HFF-Myc (cell line): Measurements from ENCODE around the gene TENM4.
A peak's percentile ranks its signal among the peaks of the same experiment; 100 is the strongest.

ENCODE experiments used
- DNase-seq: peaks from one replicate; pipeline ENCODE4 v3.0.0-alpha.2; 2011; ENCODE audit warnings: low read depth; ENCODE audit errors: extremely low read depth
- H3K4me3 ChIP-seq: replicated peaks from 2 replicates; pipeline ENCODE4 v1.5.1; 2011; ENCODE audit warnings: low read depth, mild to moderate bottlenecking, control low read depth, low read length
- CTCF ChIP-seq: IDR thresholded peaks from 2 replicates; pipeline ENCODE4 v1.5.1; 2012; ENCODE audit warnings: mild to moderate bottlenecking, low read depth, low read length, control low read depth; ENCODE audit errors: missing control alignments

TENM4 gene

DNA sequence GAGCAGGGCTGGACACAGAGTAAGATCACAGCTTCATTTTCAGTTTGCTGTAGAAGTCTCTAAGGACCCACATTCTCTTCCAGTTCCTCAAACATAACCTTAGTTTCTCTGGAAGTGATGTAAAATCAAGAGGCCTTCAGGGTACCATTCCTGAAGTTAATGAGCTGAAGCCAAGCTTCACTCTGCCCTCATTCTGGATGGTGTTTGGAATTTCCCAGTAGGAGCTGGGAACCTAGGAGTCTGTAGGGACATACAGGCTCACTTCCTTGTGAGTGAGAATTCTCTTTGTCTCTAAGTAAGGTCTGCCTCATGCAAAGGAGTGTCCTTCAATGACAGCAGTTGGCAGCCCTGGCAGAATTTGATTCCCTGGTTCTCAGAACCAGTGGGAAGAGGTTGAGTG is 723.8 kb downstream of the TENM4 start:
- H3K4me3 ChIP-seq: no peak overlapping the region
- no peak for TF ChIP-seq CTCF
- no peak for DNase-seq

DNA sequence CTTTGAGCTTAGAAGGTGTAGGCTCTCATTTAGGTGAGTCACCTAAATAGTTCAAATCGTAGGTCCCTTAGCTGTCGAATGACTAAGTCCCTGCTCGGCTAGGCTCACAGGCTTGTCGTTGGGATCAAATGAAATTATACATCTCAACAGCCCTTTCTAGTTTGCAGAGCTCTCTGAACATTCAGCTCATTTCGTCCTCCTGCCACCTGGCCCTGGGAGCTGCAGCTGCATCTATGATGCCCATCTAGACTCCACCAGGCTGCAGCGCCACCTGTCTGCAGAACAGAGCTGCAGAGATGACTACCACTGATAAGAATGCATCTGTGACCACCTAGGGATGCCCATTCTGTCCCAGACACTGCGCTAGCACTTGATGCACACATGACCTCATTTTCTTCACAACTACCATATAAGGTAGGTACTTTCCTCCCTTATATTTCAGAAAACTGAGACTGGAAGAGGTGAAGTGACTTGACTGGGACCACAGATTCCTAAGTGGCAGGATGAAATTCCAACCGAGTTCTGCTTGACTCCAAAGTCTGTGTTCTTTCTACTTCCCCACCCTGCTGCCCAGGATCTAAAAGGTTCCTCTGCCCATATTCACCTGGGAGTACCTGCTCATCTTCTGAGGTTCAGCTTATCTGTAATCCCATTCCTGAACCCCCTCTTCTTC is 725.1 kb downstream of the TENM4 start:
- no peak overlapping the region for H3K4me3 ChIP-seq
- peak; percentile 85 for TF ChIP-seq CTCF
- DNase-seq: peak; percentile 77

- TF ChIP-seq CTCF: no peak
- DNase-seq: no peak
- H3K4me3 ChIP-seq: no peak overlapping the region
Measured at GRCh38 chr11:78714539-78714938, 726.3 kb downstream of the TENM4 start.

- H3K4me3 ChIP-seq: no peak overlapping the region
- no peak for TF ChIP-seq CTCF
Measured at GRCh38 chr11:78711735-78712134, 729.1 kb downstream of the TENM4 start.

GRCh38 chr11:78710417-78710816 is 730.4 kb downstream of the TENM4 start:
- TF ChIP-seq CTCF: no peak
- DNase-seq: no peak

More at GRCh38 chr11:78711735-78712134, 729.1 kb downstream of the TENM4 start:
- DNase-seq: no peak

GRCh38 chr11:78708388-78708787 is 732.4 kb downstream of the TENM4 start:
- DNase-seq: no peak
- TF ChIP-seq CTCF: no peak
- H3K4me3 ChIP-seq: no peak overlapping the region

More at GRCh38 chr11:78710417-78710816, 730.4 kb downstream of the TENM4 start:
- no peak overlapping the region for H3K4me3 ChIP-seq

DNA sequence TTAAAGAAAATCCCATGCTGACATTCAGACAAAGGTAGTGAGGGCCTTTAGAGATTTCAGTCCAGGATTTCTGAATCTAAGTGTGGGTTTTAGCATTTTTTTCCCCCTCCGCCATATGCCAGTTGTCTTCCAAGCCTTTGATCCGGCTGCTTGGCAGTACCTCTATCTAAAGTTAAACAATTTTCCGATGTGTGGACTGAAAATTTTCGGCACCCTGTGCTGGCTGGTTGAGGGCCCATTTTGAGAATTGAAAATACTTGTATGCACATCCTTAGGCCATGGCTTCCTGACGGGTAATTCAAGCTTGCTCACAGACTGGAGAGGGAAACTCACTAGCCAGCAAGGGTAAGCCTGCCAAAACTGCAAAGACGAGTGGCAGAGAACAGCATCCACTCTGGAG is 734.3 kb downstream of the TENM4 start:
- no peak overlapping the region for H3K4me3 ChIP-seq
- no peak for DNase-seq
- TF ChIP-seq CTCF: no peak
